Brain microvascular endothelial cell (primary cell): ENCODE results near the gene MTCL1.

Source experiments
- DNase-seq: peaks from one replicate; pipeline ENCODE4 v3.0.0-alpha.2; 2020
- H3K27ac ChIP-seq: fragments of 250-450 bp; sonication (Bioruptor Pico); 2 replicates; pipeline ENCODE4 v1.5.1; 2020; ENCODE audit warnings: mild to moderate bottlenecking, moderate library complexity
- H3K27me3 ChIP-seq: fragments of 250-450 bp; sonication (Bioruptor Pico); replicated peaks from 2 replicates; pipeline ENCODE4 v1.5.1; 2020; ENCODE audit warnings: mild to moderate bottlenecking
- H3K36me3 ChIP-seq: fragments of 250-450 bp; sonication (Bioruptor Pico); replicated peaks from 2 replicates; pipeline ENCODE4 v1.5.1; 2020; ENCODE audit warnings: mild to moderate bottlenecking
- H3K4me3 ChIP-seq: 2 replicates; pipeline ENCODE4 v1.5.1; 2011; ENCODE audit warnings: low read depth, mild to moderate bottlenecking, control low read depth, low read length, moderate library complexity
- CTCF ChIP-seq: IDR thresholded peaks from 2 replicates; pipeline ENCODE4 v1.5.1; 2011; ENCODE audit warnings: low read depth, mild to moderate bottlenecking, moderate library complexity, low read length, control low read depth, inconsistent platforms; ENCODE audit errors: missing control alignments
- in situ Hi-C: cut with HindIII; loops from 2 replicates; pipeline ENCODE4 v1.10.0; 2017; ENCODE audit warnings: low sequenced_read_pairs, low pct_ligation_motif_present

The MTCL1 gene

DNA sequence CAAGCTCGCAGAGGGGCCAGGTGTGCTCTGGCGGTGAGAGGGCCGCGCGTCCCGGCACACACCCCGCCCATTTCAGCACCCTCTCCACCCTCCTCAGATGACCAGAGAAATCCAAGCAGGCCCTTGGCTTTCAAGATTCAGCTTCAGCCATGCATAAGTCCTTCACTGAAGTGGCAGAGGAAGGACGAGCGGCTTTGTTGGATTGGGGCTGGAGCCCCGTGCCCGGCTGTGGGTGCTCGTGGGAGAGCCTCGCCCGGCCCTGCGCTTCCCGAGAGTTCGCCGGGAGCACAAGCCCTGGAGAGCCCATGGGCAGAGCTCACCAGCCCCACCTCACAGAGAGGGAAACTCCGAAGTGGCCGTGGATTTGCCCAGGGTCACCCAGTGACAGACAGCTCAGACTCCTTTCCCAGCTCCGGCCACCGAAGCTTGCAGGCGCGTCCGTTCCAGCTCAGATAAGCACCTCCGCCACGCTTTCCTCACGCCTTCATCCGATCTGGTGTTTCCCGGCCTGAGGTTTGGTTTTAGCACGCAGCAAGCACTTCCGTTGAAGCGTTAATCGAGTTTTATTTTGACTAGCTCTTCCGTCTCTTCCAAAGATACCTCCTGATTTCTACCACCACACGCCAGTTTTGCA, 45.6 kb upstream of the MTCL1 start:
- no peak for TF ChIP-seq CTCF
- Histone ChIP-seq H3K36me3 (no peaks in the 10 kb centered on the region), H3K27me3 (no peaks in the 10 kb centered on the region), H3K27ac (no peak overlapping the region), H3K4me3 (no peak overlapping the region)
- in situ Hi-C loops, result no loop called here
- no peak for DNase-seq

DNA sequence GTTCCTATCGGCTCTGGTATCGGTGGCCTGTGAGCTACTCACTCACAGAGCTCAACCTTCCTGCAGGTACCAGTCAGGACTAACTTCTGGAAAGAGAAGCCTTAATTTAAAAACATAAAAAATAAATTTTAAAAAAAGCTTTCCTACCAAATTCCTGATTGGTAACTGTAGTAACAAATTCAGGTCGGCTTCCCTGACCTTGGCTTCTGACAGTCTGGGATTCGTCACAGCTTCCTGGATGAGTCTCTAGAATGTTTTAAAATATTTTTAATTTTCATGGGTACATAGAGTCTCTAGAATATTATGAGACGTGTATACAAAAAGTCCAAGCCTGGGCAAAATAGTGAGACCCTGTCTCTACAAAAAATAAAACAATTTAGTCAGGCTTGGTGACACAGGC, 45.0 kb upstream of the MTCL1 start:
- H3K36me3 ChIP-seq, result no peaks in the 10 kb centered on the region
- DNase-seq, result no peak
- in situ Hi-C loops, result no loop called here

GRCh38 chr18:8661754-8662559, 43.4 kb upstream of the MTCL1 start:
- no peak for TF ChIP-seq CTCF
- Histone ChIP-seq H3K4me3 (no peak overlapping the region), H3K27ac (no peak overlapping the region), H3K27me3 (no peaks in the 10 kb centered on the region), H3K36me3 (no peaks in the 10 kb centered on the region)
- peak; percentile 48 for DNase-seq
- in situ Hi-C loops, result no loop called here

More for the DNA sequence above, 45.0 kb upstream of the MTCL1 start:
- Histone ChIP-seq H3K27me3 (no peaks in the 10 kb centered on the region), H3K27ac (no peak overlapping the region), H3K4me3 (no peak overlapping the region)
- TF ChIP-seq CTCF, result no peak

- in situ Hi-C loops, result no loop called here
- Histone ChIP-seq H3K27me3 (no peaks in the 10 kb centered on the region), H3K36me3 (no peaks in the 10 kb centered on the region), H3K4me3 (no peak overlapping the region), H3K27ac (no peak overlapping the region)
- DNase-seq, result no peak
- TF ChIP-seq CTCF, result no peak
Measured at GRCh38 chr18:8662560-8663255, 42.6 kb upstream of the MTCL1 start.

DNA sequence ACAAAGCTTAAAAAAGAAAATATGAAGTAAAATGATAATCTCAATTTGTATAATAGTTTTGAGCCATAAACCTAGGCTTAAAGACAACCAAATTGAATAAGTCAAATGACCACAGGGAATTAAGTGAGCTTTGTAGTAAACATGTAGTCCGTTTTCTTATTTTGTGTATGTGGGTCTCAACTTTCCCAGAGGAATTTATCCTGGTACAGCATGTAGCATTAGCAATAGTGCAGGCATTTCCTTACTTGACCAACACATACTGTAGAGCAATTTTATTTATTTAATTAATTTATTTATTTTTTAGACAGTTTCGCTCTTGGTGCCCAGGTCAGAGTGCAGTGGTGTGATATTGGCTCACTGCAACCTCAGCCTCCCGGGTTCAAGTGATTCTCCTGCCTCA, 37.5 kb upstream of the MTCL1 start:
- in situ Hi-C loops, result no loop called here
- no peak overlapping the region for H3K4me3 ChIP-seq
- no peaks in the 10 kb centered on the region for H3K36me3 ChIP-seq
- H3K27me3 ChIP-seq, result no peaks in the 10 kb centered on the region
- no peak overlapping the region for H3K27ac ChIP-seq
- DNase-seq, result no peak
- TF ChIP-seq CTCF, result no peak
